GM18526 (cell line): Measurements from ENCODE around the gene SDK1.

Experiments
- POLR2A ChIP-seq: IDR thresholded peaks from 3 replicates; pipeline ENCODE4 v1.6.1; 2011; ENCODE audit not compliant: insufficient read length; ENCODE audit errors: extremely low read depth

Gene SDK1

GRCh38 chr7:4208086-4208485 lies 907.0 kb downstream of the SDK1 start:
- no peak for TF ChIP-seq POLR2A

- no peak for TF ChIP-seq POLR2A
Measured at GRCh38 chr7:4208586-4208985, 907.5 kb downstream of the SDK1 start.

GRCh38 chr7:4209126-4209525 lies 908.1 kb downstream of the SDK1 start:
- no peak for TF ChIP-seq POLR2A

- TF ChIP-seq POLR2A = no peak
Measured at GRCh38 chr7:4209966-4210365, 908.9 kb downstream of the SDK1 start.

- no peak for TF ChIP-seq POLR2A
Measured at GRCh38 chr7:4210821-4211220, 909.8 kb downstream of the SDK1 start.

- TF ChIP-seq POLR2A = no peak
Measured at GRCh38 chr7:4211261-4211660, 910.2 kb downstream of the SDK1 start.

GRCh38 chr7:4212376-4212775 lies 911.3 kb downstream of the SDK1 start:
- TF ChIP-seq POLR2A = no peak

GRCh38 chr7:4214291-4215155 lies 913.5 kb downstream of the SDK1 start:
- no peak for TF ChIP-seq POLR2A

- no peak for TF ChIP-seq POLR2A
Measured at GRCh38 chr7:4215176-4215720, 914.2 kb downstream of the SDK1 start.

- TF ChIP-seq POLR2A = no peak
Measured at GRCh38 chr7:4216016-4216415, 915.0 kb downstream of the SDK1 start.

GRCh38 chr7:4218481-4218880 lies 917.4 kb downstream of the SDK1 start:
- no peak for TF ChIP-seq POLR2A

- no peak for TF ChIP-seq POLR2A
Measured at GRCh38 chr7:4220011-4220410, 919.0 kb downstream of the SDK1 start.

- no peak for TF ChIP-seq POLR2A
Measured at GRCh38 chr7:4221043-4221442, 920.0 kb downstream of the SDK1 start.

GRCh38 chr7:4222676-4223075 lies 921.6 kb downstream of the SDK1 start:
- TF ChIP-seq POLR2A = no peak

- TF ChIP-seq POLR2A = no peak
Measured at GRCh38 chr7:4225361-4225771, 924.3 kb downstream of the SDK1 start.

- TF ChIP-seq POLR2A = no peak
Measured at GRCh38 chr7:4225881-4226523, 925.0 kb downstream of the SDK1 start.
